NCI-H146 treated with DMSO at 0.1 percent for 48 hours (cell line): ENCODE results near the gene SORCS2.

Source experiments
- DNase-seq: peaks from one replicate; lab custom pipeline; 2025; ENCODE audit not compliant: unreplicated experiment; lab: John Stamatoyannopoulos, UW

Gene SORCS2

DNA sequence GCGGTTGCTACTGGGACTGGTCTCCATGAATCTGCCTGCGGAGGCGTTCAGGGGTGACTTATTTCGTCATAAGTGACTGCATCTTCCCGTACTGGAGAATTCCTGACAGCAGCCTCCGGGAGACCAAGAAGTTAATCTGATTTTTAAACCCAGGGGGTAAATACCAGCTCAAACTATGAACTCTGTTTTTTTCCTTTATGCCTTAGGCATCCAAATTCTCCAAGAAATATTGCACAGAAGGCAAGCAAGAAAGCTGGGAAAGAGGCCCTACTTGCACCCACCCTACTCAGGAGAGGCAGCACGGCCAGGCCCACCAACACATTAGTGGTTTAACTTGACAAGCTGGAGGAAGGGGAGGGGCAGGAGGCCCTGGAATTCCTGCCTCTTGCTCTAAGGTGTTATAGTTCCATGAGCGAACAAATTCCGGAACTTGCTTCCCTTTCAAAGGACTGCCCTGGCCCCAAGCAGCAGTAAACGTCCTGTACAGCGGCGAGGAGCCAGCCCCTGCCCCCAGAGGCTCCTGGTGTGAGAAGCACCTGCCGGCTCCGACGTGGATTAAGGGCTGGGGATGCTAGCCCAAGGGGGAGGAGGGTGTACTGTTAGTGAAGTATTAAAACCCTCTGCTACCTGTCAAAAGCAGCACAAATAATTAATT is 570.2 kb downstream of the SORCS2 start:
- DNase-seq: no peak

DNA sequence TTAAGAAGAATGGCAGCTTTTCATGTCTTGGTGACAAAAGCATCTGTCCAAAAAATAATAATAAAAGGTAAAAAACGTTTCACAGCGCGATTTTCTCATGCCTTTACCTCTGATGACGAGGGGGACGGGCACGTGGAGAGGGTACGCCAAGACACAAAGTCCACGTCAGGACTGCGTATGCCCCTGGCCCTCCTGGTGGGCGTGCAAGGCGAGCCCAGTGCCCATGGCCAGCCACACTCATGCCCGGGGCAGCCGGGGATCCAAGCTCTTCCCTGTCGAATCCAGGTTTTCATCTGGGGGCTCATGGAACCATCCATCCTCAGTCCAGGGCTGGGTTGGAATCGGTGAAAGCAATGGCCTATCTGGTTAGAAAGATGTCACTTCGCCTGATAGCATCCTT is 570.8 kb downstream of the SORCS2 start:
- no peak for DNase-seq

DNA sequence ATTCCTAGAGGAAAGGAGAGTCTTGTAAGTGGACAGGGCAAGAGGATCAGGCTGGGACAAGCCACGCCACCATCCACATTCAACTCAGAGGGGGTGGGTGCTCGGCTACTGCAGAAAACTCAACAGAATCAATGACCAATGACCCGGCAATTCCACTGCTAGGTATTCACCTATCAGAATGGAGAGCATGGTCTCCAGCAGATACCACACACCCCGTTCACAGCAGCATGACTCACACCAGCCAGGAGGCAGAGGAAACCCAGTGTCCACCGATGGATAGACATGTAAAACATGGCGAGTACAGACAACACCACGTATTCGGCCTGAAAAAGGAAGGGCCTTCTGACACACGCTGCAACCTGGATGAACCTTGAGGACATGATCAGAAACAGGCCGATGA is 571.5 kb downstream of the SORCS2 start:
- DNase-seq: no peak

DNA sequence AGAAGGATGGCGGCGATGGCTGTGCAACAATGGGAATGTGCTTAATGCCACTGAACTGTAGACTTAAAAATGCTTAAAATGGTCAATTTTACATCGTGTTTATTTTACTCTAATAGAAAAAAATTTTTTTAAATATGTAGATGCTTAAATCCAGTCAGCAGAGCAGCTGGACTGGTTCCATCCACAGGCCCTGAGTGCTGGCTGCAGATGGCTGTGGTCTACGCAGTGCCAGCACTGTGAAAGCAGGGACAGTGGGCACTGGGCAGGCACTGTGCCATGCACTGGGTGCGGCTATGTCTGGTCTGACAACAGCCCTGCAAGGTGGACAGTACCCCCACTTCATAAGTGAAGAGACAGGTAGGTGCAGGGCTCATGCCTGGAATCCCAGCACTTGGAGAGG is 572.1 kb downstream of the SORCS2 start:
- DNase-seq: no peak

DNA sequence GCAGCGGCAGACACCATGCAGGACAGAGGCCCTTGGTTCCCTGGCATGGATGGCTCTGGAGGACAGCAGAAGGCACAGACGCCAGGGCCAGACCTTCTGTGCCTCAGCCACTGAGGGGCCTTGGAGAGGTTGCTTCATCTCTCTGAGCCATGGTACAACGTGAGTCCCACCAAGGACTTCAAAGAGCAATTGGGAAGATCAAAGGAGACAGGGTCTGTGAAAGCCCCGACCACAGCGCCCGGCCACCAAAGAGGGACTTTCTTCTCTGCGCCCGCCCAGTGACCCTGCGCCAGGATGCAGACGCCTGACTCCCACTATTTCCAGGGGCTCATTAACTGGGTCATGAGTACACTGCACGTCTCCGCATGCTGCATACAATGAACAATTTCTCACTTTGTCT is 573.3 kb downstream of the SORCS2 start:
- DNase-seq: no peak

DNA sequence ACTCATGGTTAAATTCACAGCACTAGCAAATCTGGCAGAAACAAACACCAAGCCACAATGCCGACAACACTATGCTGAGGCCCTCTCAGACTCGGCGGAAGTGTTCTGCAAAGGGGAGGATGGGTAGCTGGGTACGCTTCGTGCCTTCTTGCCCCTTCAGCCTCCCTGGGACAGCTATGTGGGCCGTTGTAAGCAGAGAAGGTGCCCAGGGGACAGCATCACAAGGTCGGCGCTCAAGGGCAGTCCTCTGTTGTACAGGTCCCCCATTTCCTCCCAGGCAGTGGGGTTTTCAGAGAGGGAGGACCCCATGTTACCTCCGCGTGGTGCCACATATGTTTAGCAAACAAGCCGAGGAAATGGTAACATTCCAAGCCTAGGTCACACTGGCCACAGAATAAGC is 573.7 kb downstream of the SORCS2 start:
- no peak for DNase-seq

DNA sequence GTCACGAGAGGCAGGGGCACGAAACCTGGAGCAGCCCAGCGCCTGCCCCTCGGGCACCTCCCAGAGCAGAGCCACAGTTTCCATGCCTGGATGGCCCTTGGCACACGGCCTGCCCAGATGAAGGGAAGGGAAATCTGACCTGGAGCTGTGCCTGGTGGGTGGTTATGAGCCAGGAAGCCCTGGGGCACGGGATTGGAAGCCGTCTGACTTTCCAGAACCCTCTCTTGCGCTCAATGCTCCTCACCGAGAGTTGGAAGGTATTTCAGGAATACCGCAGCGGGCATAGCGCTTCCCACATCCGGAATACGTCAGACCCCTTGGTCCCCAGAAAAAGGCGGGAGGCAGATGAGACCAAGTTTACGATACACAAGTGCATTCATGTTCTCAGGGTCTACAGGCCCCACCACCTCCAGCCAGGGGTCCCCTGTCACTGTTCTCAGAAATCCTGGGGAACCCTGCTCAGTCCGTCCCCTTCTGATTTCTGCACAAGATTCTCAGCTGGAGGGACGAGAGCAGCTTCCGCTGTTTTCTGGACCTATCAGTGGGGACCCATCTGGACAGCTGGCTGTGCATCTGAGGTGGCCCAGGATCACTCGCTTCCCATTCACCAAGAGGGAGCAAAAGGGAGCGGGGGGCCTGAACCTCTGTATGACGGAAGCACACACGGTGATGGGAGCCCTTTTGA is 574.5 kb downstream of the SORCS2 start:
- DNase-seq: no peak

DNA sequence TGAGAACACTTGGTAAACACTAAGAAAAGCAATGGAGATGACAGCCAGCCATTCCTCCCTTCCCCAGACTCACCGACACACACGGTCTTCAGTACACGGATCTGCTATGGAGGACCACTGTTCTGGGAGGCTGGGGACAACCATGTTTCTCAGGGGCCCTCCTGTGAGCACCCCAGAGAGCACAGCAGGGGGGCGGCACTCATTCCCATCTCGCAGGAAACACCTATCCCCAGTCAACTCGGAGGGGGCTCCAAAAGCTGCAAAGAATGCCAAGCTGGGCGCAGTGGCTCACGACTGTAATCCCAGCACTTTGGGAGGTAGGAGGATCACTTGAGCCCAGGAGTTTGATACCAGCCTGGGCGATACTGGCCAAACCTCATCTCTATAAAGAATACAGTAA is 575.2 kb downstream of the SORCS2 start:
- DNase-seq: no peak

DNA sequence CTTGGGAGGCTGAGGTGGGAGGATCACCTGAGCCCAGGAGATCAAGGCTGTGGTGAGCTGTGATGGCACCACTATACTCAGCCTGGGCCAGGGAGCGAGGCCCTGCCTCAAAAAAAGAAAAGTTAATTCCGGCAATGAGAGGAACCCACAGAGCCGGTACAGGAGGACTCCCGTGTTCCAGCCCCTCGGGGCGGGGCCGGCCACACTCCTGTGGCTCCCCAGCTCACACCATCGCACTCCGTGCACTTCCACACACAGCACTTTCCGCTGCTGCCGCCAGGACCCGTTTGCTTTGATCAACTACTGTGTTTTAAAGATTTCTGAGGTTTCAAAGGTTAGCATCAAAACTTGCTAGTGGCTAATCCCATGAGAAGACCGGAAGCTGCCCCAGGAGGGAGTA is 575.6 kb downstream of the SORCS2 start:
- DNase-seq: no peak

DNA sequence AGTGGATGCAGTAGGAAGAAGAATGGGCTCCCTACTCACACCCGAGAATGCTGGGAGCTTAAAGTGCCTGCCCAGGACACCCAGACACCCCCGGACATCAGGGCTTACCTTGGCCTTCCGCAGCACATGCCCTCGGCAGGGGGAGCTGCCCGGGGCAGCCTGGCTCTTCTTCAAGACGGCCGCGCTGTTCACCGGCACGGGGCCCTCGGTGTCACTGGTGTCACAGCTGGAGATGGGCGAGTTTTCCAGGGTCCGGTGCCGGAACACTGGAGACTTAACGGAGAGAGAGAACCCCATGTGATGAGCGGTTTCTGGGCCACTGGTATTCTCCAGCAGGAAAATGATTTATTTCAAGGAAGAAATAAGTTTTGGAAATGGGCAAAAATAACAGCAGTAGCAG is 576.4 kb downstream of the SORCS2 start:
- no peak for DNase-seq

DNA sequence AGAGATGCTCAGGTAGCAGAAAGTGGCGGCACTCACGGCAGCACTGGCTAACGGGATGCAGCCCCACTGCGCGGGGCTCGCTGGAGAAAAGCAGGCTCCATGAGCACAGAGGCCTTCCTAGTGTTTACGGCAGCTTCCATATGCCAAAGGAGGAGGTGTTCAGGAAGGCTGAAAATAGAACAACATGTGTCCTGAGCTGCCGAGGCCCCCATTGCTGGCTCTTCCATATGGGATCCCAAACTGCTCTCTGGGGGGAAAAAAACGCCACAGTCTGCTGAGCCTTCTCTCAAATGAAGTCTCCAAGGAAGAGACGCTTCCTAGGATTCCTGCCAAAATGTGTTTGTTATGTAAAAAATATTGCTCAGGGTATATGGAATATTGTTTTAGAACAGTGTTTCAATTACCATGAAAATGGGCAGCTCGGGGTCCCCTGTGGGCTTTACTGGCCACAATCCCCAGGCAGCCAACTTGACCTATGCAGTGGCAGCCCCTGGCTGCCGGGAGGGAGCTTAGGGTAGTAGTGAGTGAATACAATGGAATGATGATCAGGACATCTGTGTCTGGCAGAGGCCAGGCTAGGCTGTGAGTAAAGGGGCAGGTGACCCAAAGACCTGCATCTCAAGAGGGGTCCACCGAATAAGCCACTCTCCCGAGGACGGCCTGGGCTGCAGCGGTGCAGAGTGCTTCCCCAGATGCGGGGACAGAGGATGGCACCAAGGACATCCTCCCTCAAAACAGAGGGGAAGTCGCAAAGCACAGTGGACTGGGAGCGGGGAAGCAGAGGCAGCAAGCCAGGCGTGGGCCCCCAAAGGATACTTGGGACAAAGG is 577.3 kb downstream of the SORCS2 start:
- DNase-seq: no peak

DNA sequence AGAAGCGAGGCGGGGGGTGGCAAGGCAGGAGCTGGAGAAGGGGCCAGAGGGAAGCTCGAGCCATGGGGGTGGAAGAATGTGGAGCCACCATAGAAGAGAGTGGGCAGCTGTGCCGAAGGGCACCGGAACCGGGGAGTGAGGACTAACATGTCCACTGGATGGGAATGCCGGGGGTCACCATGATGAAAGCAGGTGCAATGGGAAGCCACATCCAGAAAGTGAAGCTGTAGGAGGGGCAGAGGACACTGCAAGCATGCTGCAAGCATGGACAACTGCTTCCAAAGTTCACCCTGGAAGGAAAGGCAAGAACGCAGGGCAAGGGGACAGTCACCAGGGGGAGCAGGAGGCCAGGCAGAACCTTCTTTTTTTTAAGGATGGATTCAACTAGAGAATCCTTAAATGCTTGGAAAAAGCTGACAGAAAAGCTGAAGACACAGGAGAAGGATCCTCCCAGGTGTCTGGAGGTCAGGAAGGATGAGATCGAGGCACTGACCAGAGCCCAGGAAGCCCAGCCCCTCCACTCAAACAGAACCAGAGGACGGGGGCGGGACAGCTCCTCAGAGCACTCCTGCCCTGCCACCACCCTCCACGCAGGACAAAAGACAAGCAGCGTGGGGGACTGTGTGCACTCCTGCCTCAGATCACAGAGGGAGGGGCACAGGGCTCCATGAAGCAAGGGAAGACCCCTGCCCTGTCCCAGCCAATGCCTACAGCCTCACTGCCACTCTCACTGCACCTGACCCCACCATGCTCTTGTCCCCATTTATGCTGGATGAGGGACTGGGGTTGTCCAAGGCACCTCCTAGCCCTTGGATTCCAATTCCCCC is 578.1 kb downstream of the SORCS2 start:
- no peak for DNase-seq

DNA sequence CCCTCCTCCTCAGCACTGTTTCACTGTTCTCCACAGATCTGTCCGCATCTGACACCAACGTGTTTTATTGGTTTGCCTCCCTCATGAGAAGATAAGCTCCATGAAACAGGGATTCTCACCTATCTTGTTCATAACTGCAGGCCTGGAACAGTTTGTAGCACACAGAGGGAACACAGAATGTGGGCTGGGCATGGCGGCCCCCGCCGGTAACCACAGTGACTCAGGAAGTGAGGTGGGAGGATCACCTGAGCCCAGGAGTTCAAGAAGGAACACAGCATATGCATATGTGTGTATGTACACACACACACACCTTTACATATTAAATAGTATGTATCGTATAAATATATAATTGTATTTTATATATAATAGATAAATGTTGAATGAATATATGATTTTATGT is 578.7 kb downstream of the SORCS2 start:
- no peak for DNase-seq

DNA sequence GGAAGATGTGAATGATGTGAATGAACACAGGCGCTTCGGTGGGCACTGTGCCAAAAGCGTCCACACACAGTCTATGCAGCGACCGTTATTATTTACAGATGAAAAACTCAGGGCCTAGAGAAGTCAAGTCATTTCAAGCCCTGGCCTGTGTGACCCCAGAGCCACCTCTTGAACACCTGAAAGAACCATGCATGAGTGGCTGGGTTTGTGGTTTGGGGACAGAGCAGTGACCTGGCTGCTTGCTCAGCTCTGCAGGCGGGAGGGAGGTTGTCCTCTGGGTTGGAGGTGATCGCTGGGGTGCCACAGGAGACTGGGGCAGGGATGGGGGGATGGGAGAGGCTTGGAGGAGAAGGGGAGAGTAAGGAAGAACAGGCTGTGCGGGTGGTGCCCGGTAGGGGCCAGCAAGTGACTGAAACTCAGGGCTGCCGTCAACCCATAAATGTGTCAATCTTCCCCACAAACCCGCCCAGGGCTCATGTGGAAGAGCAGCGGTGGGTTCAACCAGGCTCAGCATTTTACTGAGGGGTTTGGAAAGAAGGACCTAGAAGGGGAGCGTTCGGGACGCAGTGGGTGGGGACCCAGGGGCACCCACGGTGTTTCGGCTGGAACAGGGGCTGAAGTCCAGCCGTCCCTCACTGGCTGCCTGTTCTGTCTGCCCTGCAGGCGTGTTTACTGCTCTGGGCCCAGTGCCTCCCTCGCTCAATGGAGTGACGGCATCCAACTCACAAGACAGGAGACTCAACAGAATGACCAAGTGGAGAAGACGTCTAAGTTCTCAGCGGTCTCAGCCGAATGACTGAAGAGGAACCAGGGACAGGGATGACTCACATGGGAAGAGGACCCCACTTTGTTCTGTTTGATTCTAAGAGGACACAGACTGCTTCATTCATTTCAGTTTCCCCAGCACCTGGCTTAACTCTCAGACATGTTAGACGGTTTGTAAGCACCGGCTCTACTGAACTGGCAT is 579.5 kb downstream of the SORCS2 start:
- no peak for DNase-seq

DNA sequence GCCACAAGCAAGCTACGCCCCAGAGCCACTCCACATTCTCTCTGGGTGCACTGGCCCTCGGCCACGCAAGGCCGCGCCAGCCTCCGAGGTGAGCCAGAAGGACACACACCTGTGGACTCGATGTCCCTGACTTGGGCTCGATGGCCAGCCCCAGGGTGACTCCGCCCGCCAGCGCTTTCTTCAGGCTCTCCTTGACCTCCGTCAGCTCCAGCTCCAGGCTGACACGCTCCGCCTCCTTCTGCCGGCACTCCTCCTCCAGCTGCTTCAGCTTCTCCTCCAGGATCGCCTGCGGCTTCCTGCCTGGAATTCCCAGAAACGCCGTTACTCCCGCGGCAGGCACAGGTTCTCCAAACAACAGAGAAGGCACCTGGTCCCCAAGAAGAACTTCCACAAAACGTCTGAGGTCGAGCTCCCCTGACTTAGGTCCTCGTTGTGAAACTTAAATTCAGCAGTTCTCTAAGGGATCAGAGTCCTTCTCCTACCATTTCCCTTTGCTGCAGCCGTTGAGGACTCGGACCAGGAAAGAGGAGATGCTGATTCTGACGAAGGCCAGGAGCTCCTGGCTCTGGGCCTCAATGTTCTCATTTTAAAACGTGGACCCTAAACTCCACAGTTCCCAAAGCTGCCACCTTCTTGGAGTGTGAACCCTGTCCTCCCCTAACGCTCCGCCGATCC is 580.5 kb downstream of the SORCS2 start:
- no peak for DNase-seq

DNA sequence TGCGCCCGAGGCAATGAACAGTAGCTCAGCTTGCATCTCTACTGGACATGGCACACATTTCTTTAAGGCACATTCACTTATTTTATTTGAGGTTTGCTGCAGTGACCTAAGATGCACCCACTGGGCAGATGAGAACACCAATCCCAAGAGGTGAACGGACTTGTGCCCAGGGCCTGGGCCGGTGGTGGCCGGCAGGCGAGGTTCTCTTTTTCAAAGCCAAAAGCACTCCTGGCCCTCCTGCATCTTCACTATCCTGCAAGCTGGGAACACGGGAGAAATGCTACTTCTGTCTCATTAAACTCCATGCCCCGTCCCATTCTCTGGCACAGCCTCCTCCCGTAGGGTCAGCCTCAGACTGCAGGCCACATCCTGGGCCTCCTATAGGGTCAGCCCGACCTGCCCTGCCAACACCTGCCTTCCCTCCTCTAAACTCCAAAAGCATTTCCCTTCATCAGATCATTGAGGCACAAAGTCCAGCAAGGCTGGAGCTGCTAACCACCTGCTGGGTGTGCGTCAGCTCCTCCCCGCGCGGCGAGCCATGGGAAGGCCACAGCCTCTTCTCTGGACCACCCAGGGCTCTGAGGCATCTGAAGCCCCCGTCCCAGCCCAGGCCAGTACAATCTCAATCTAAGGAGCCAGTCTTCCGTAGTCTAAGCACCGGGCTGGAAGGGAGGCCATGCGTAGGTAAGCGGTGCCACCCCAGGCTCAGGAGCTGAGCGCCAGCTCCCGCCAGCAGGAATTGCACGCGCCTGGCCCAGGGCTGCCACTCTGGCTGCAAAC is 581.3 kb downstream of the SORCS2 start:
- DNase-seq: no peak

DNA sequence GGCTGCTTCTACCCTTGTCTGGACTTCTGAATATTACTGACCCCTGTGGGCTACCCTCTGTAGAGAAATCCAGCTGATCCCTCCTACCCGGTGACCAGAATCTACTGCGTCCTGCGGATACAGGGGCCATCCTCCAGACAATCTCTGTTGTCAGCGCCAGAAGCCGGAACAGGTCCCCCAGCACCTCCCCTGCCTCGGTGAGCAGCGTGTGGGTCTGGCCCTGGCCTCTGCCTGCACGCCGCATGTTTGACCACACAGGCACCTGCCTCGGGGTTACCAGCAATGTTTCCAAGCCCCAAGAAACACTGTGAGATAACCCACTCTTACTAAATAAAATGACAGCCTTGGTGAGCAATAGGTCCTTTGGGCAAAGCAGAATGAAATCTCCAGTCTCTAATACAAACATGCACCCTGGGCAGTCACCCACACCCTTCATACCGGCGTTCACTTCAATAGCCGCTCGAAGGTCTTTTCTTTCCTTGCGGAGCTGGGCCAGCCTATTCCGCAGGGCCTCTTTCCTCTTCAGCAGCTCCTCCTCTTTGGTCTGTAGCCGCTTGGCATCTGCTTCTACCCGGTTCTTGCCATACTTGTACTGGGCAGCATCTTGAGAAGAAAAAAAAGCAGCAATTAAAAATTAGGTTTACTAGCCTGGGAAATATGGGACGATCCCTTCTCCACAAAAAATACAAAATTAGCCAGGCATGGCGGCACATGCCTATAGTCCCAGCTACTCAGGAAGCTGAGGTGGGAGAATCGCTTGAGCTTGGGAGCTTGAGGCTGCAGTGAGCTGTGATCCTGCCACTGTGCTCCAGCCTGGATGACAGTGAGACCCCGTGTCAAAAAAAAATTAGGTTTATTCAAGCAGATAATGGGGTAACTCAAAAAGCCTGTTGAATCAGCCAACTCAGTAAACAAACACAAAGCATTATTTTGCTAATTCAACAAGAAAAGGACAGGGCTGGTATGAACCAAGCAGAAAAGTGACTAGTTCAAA is 582.3 kb downstream of the SORCS2 start:
- DNase-seq: no peak

DNA sequence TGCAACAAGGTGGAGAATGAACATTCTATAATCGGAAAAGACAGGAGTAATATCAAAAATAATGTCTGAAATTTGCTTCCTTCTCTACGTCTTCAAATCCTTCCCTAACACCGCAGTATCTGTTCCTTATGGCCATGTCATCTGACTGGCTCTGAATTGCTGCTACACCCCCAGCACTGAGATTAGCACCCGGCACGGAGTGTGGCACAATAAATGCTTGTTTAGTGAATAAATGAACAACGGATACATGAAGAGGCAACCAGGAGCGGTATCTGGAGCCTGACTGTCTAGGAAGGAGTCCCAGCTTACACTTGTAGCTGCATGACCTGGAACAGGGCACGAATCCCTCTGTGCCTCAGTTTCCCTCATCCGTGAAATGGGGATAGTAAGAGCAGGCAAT is 583.1 kb downstream of the SORCS2 start:
- DNase-seq: no peak
